OCI-LY1 (cell line): ENCODE results near the gene NOSTRIN.

ENCODE experiments used
- H2AFZ ChIP-seq: fragments of 200-600 bp; sonication (generic), shearing (Covaris generic); 2 replicates; pipeline ENCODE4 v1.6.0; 2014; ENCODE audit warnings: antibody characterized with exemption, mild to moderate bottlenecking, low read length
- H3F3A ChIP-seq: fragments of 200-600 bp; sonication (generic), shearing (Covaris generic); 2 replicates; pipeline ENCODE4 v1.6.0; 2014; ENCODE audit warnings: mild to moderate bottlenecking, antibody characterized with exemption, low read length, moderate library complexity; ENCODE audit not compliant: insufficient read depth
- H3K27ac ChIP-seq: fragments of 200-600 bp; sonication (generic); 2 replicates; pipeline ENCODE4 v1.5.1; 2014; ENCODE audit warnings: low read length, mixed run types, mild to moderate bottlenecking, low read depth; ENCODE audit not compliant: poor library complexity, severe bottlenecking
- H3K27me3 ChIP-seq: fragments of 200-600 bp; sonication (generic); 2 replicates; pipeline ENCODE4 v1.6.0; 2014; ENCODE audit warnings: antibody characterized with exemption, mild to moderate bottlenecking, low read length, moderate library complexity; ENCODE audit not compliant: insufficient read depth
- H3K36me3 ChIP-seq: fragments of 200-600 bp; sonication (generic); 2 replicates; pipeline ENCODE4 v1.6.1; 2014; ENCODE audit warnings: mild to moderate bottlenecking, antibody characterized with exemption, low read length, moderate library complexity, mixed read lengths; ENCODE audit not compliant: insufficient read depth
- H3K4me1 ChIP-seq: fragments of 200-600 bp; sonication (generic); 2 replicates; pipeline ENCODE4 v1.5.1; 2014; ENCODE audit warnings: mild to moderate bottlenecking, low read length, moderate library complexity; ENCODE audit not compliant: insufficient read depth, severe bottlenecking
- H3K4me2 ChIP-seq: fragments of 200-600 bp; sonication (generic), shearing (Covaris generic); 2 replicates; pipeline ENCODE4 v1.6.1; 2014; ENCODE audit warnings: low read length
- H3K4me3 ChIP-seq: fragments of 200-600 bp; sonication (generic); 2 replicates; pipeline ENCODE4 v1.5.1; 2014; ENCODE audit warnings: low read length, low read depth, mild to moderate bottlenecking, mixed read lengths; ENCODE audit not compliant: poor library complexity, severe bottlenecking
- H3K79me2 ChIP-seq: fragments of 200-600 bp; shearing (Covaris generic); 2 replicates; pipeline ENCODE4 v1.6.1; 2016; ENCODE audit warnings: mixed run types, low read length, mixed read lengths; ENCODE audit not compliant: insufficient read depth
- H3K9ac ChIP-seq: fragments of 200-600 bp; sonication (generic), shearing (Covaris generic); 2 replicates; pipeline ENCODE4 v1.6.1; 2014; ENCODE audit warnings: mild to moderate bottlenecking, low read length, mixed read lengths
- H3K9me2 ChIP-seq: fragments of 200-600 bp; sonication (generic), shearing (Covaris generic); 2 replicates; pipeline ENCODE4 v1.6.1; 2014; ENCODE audit warnings: low read depth, mild to moderate bottlenecking, low read length, mixed read lengths
- H3K9me3 ChIP-seq: fragments of 200-600 bp; shearing (Covaris generic); 2 replicates; pipeline ENCODE4 v1.6.1; 2014; ENCODE audit warnings: low read length, mixed read lengths
- H4K20me1 ChIP-seq: fragments of 200-600 bp; sonication (generic), shearing (Covaris generic); 2 replicates; pipeline ENCODE4 v1.6.0; 2016; ENCODE audit warnings: mild to moderate bottlenecking, low read length; ENCODE audit not compliant: insufficient read depth
- EZH2 ChIP-seq: fragments of 200-600 bp; sonication (generic), shearing (Covaris generic); IDR thresholded peaks from 2 replicates; pipeline ENCODE4 v1.8.0; 2017; ENCODE audit warnings: borderline replicate concordance, mixed run types, mild to moderate bottlenecking, antibody characterized with exemption, low read length, moderate library complexity, mixed read lengths
- TF ChIP-seq, protein P1 (sequence below): fragments of 200-600 bp; sonication (generic), shearing (Covaris generic); IDR thresholded peaks from 2 replicates; pipeline ENCODE4 v1.5.1; 2017; ENCODE audit warnings: mild to moderate bottlenecking, antibody characterized with exemption, low read length, moderate library complexity, mixed read lengths

The NOSTRIN gene

DNA sequence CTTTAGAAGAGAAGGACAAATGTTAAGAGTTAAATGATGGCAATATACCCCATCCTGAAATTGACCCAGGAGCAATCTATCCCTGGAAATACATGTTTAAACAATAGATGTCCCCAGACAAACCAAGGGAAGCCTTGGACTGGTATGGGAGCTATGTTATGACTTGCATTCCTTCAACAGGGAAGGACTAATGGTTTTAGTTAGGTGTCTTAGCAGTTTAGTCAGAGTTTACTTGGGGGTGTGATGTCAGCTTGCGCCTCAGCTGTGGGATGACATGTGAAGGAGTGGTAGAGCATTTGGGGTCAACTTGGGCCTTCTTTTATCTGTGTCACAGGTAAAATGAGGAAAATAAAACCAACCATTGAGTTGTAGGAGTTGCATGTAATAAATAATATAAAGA lies 51.0 kb downstream of the NOSTRIN start:
- H3K9ac ChIP-seq = no peak overlapping the region
- TF ChIP-seq, protein P1, sequence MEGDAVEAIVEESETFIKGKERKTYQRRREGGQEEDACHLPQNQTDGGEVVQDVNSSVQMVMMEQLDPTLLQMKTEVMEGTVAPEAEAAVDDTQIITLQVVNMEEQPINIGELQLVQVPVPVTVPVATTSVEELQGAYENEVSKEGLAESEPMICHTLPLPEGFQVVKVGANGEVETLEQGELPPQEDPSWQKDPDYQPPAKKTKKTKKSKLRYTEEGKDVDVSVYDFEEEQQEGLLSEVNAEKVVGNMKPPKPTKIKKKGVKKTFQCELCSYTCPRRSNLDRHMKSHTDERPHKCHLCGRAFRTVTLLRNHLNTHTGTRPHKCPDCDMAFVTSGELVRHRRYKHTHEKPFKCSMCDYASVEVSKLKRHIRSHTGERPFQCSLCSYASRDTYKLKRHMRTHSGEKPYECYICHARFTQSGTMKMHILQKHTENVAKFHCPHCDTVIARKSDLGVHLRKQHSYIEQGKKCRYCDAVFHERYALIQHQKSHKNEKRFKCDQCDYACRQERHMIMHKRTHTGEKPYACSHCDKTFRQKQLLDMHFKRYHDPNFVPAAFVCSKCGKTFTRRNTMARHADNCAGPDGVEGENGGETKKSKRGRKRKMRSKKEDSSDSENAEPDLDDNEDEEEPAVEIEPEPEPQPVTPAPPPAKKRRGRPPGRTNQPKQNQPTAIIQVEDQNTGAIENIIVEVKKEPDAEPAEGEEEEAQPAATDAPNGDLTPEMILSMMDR = no peak
- no peak for TF ChIP-seq EZH2
- H3K4me1 ChIP-seq = no peaks in the 10 kb centered on the region
- H3K27ac ChIP-seq = no peak overlapping the region
- H3F3A ChIP-seq = no peaks in the 10 kb centered on the region
- H3K27me3 ChIP-seq = no peaks in the 10 kb centered on the region
- H3K4me2 ChIP-seq = no peak overlapping the region
- H3K79me2 ChIP-seq = no peaks in the 10 kb centered on the region
- no peaks in the 10 kb centered on the region for H3K9me3 ChIP-seq
- H3K9me2 ChIP-seq = no peaks in the 10 kb centered on the region
- no peaks in the 10 kb centered on the region for H4K20me1 ChIP-seq
- no peaks in the 10 kb centered on the region; the same call in 1 of the 2 replicates for H3K36me3 ChIP-seq
- H2AFZ ChIP-seq = no peak overlapping the region
- H3K4me3 ChIP-seq = no peak overlapping the region

DNA sequence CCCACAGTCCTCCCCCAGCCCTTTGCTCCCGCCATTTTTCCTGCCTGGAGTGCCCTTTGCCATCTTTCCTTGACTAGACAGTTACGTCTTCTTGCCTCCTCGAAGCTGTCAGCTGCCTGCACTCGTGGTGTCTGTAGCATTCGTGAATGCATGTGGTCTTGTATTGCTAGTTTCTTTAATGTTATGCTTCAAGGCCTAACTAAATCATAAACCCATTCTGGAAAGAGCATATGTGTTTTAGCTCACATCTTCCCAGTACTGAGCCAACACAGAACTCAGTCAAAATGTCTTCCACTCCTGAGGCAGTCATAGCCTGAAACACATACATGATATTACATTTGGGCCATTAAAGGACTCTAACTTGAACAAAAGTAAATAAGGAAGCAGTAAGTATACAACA lies 52.2 kb downstream of the NOSTRIN start:
- Histone ChIP-seq H3K9me3 (no peaks in the 10 kb centered on the region), H3K27ac (no peak overlapping the region), H3K27me3 (no peaks in the 10 kb centered on the region), H3K4me2 (no peak overlapping the region), H2AFZ (no peak overlapping the region), H3K4me1 (no peaks in the 10 kb centered on the region), H4K20me1 (no peaks in the 10 kb centered on the region), H3K4me3 (no peak overlapping the region), H3K79me2 (no peaks in the 10 kb centered on the region), H3K9ac (no peak overlapping the region), H3K36me3 (no peaks in the 10 kb centered on the region; the same call in 1 of the 2 replicates), H3F3A (no peaks in the 10 kb centered on the region), H3K9me2 (no peaks in the 10 kb centered on the region)
- no peak for TF ChIP-seq EZH2
- TF ChIP-seq, protein P1 = no peak

DNA sequence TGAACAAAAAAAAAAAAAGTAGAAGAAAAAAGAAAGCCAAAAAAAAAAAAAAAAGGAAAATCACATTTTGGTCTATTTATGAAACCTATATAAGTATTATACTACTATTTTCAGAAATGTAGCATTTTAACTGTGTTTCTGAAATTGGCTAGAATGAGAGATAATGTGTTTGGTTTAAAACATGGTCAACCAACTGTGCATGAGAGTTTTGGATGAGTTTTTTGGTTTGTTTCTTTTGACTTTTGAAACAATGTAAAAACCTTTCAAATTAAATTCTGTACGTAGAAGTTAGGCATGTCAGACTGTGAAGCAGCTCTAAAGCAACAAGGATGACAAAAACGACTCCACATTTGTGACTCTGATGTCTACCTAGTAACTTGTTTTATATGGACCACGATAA lies 53.2 kb downstream of the NOSTRIN start:
- Histone ChIP-seq H3K9me3 (no peaks in the 10 kb centered on the region), H3K4me2 (no peak overlapping the region), H3K27me3 (no peaks in the 10 kb centered on the region), H3K36me3 (no peaks in the 10 kb centered on the region; the same call in 1 of the 2 replicates), H3K9me2 (no peaks in the 10 kb centered on the region), H2AFZ (no peak overlapping the region), H3F3A (no peaks in the 10 kb centered on the region), H3K4me3 (no peak overlapping the region), H3K79me2 (no peaks in the 10 kb centered on the region), H4K20me1 (no peaks in the 10 kb centered on the region), H3K9ac (no peak overlapping the region), H3K27ac (no peak overlapping the region), H3K4me1 (no peaks in the 10 kb centered on the region)
- TF ChIP-seq, protein P1 = no peak
- no peak for TF ChIP-seq EZH2
